Hepatocyte (in vitro differentiated cells): ENCODE results near the gene GRM4. TPM values are rescaled to one million over a fixed set of nuclear protein-coding genes. Genes with fewer than 3 reads are reported as not detected.

Source experiments
- DNase-seq: peaks from one replicate; pipeline ENCODE4 v3.0.0-alpha.2; 2016; ENCODE audit warnings: low spot score
- H2AFZ ChIP-seq: fragments of 200-600 bp; sonication (generic); 2 replicates; pipeline ENCODE4 v1.6.0; 2016; ENCODE audit warnings: antibody characterized with exemption, mild to moderate bottlenecking
- H3K27ac ChIP-seq: fragments of 200-600 bp; sonication (generic); 2 replicates; pipeline ENCODE4 v1.5.1; 2016; ENCODE audit warnings: mild to moderate bottlenecking
- H3K27me3 ChIP-seq: fragments of 200-600 bp; sonication (generic); 2 replicates; pipeline ENCODE4 v1.6.1; 2016
- H3K36me3 ChIP-seq: fragments of 200-600 bp; sonication (generic); replicated peaks from 2 replicates; pipeline ENCODE4 v1.5.1; 2016; ENCODE audit warnings: low read depth; ENCODE audit not compliant: insufficient read depth
- H3K4me1 ChIP-seq: fragments of 200-600 bp; sonication (generic); 2 replicates; pipeline ENCODE4 v1.5.1; 2016; ENCODE audit warnings: mild to moderate bottlenecking, moderate library complexity; ENCODE audit not compliant: insufficient read depth
- H3K4me2 ChIP-seq: fragments of 200-600 bp; sonication (generic); 2 replicates; pipeline ENCODE4 v1.6.0; 2016
- H3K4me3 ChIP-seq: fragments of 200-600 bp; sonication (generic); 2 replicates; pipeline ENCODE4 v1.5.1; 2016; ENCODE audit warnings: mild to moderate bottlenecking
- H3K79me2 ChIP-seq: fragments of 200-600 bp; sonication (generic); 2 replicates; pipeline ENCODE4 v1.6.0; 2017; ENCODE audit warnings: mild to moderate bottlenecking
- H3K9me2 ChIP-seq: fragments of 200-600 bp; sonication (generic); replicated peaks from 2 replicates; pipeline ENCODE4 v1.6.0; 2017; ENCODE audit warnings: mild to moderate bottlenecking; ENCODE audit not compliant: insufficient read depth
- H3K9me3 ChIP-seq: fragments of 200-600 bp; sonication (generic); 2 replicates; pipeline ENCODE4 v1.5.1; 2016; ENCODE audit warnings: low read depth, mild to moderate bottlenecking
- H4K20me1 ChIP-seq: fragments of 200-600 bp; sonication (generic); 2 replicates; pipeline ENCODE4 v1.6.0; 2016; ENCODE audit warnings: mild to moderate bottlenecking; ENCODE audit not compliant: insufficient read depth, poor library complexity, severe bottlenecking
- EZH2 ChIP-seq: fragments of 200-600 bp; sonication (generic); IDR thresholded peaks from 2 replicates; pipeline ENCODE4 v1.6.1; 2016; ENCODE audit warnings: antibody characterized with exemption, mild to moderate bottlenecking, borderline replicate concordance
- EZH2phosphoT487 ChIP-seq: fragments of 200-600 bp; sonication (generic); IDR thresholded peaks from one replicate; pipeline ENCODE4 v1.6.1; 2018; ENCODE audit warnings: antibody characterized with exemption, mild to moderate bottlenecking, low read depth, moderate library complexity; ENCODE audit not compliant: unreplicated experiment, severe bottlenecking
- WGBS: methylation state at CpG from one replicate; pipeline ENCODE4 v1.1.6; 2016; ENCODE audit warnings: low lambda C conversion rate; ENCODE audit errors: missing lambda C conversion rate; 5-methylcytosine and 5-hydroxymethylcytosine counted together
- polyA plus RNA-seq: library from polyadenylated mRNA; unstranded; fragments of >200 nt; fragmentation: Nextera tagmentation; extraction: Ambion mirVana; gene quantifications from 2 replicates; pipeline ENCODE4 v1.2.1, GENCODE V29; 2016
- total RNA-seq: library from RNA; depleted of rRNA; stranded (reverse); fragments of >200 nt; gene quantifications from 2 replicates; pipeline ENCODE4 v1.2.3, GENCODE V29; 2014
- TF ChIP-seq, protein P1 (sequence below): fragments of 200-600 bp; sonication (generic); IDR thresholded peaks from 2 replicates; pipeline ENCODE4 v1.5.1; 2016; ENCODE audit warnings: antibody characterized with exemption, mild to moderate bottlenecking; ENCODE audit not compliant: poor library complexity

The GRM4 gene
- total and polyA plus RNA-seq, 2 experiments from 2014 or later: 0.03 TPM; not detected in 1

- Histone ChIP-seq H3K4me3 (no peak overlapping the region), H3K9me3 (no peaks in the 10 kb centered on the region), H4K20me1 (no peaks in the 10 kb centered on the region), H3K4me2 (no peak overlapping the region), H3K27me3 (no peaks in the 10 kb centered on the region), H3K27ac (no peak overlapping the region), H3K79me2 (no peaks in the 10 kb centered on the region), H3K9me2 (no peaks in the 10 kb centered on the region), H3K4me1 (no peaks in the 10 kb centered on the region), H3K36me3 (no peaks in the 10 kb centered on the region), H2AFZ (no peak overlapping the region)
- WGBS: 91% methylated on average over 9 of the region's 9 CpGs
- TF ChIP-seq, protein P1, sequence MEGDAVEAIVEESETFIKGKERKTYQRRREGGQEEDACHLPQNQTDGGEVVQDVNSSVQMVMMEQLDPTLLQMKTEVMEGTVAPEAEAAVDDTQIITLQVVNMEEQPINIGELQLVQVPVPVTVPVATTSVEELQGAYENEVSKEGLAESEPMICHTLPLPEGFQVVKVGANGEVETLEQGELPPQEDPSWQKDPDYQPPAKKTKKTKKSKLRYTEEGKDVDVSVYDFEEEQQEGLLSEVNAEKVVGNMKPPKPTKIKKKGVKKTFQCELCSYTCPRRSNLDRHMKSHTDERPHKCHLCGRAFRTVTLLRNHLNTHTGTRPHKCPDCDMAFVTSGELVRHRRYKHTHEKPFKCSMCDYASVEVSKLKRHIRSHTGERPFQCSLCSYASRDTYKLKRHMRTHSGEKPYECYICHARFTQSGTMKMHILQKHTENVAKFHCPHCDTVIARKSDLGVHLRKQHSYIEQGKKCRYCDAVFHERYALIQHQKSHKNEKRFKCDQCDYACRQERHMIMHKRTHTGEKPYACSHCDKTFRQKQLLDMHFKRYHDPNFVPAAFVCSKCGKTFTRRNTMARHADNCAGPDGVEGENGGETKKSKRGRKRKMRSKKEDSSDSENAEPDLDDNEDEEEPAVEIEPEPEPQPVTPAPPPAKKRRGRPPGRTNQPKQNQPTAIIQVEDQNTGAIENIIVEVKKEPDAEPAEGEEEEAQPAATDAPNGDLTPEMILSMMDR: no peak
- TF ChIP-seq EZH2 (no peak), EZH2phosphoT487 (no peak)
- no peak for DNase-seq
Observed at GRCh38 chr6:34176261-34177031, 30.6 kb upstream of the GRM4 start.

DNA sequence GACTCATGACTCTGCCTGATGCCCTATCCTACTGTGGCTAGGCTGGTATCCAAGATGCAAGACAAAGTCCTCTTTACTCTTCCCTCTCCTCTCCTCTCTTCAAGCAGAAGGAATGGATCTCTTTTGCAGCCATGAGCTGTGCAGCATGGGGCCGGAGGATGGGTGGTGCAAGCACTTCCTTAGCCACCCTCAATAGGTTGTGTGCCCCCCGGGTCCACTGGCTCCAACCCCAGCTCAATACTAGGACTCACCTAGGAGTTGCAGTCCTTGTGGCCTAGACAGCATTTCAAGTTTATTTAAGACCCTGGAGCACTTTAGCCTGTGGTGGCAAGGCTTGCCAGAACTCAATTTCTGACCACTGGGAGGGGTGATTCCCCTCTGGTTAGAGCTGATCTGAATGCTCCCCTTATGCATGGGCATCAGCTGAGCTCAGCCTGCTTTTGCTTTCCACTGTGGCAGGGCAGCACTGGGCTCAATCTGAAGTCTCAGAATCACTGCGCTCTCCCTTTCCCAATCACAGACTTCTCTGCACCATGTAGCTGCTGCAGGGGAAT, 29.0 kb upstream of the GRM4 start:
- no peaks in the 10 kb centered on the region for H3K36me3 ChIP-seq
- DNase-seq: no peak

GRCh38 chr6:34172961-34173775, 27.3 kb upstream of the GRM4 start:
- no peaks in the 10 kb centered on the region for H3K27me3 ChIP-seq
- H3K4me2 ChIP-seq: no peak overlapping the region
- H2AFZ ChIP-seq: no peak overlapping the region
- no peak for DNase-seq
- TF ChIP-seq, protein P1: no peak
- no peak for TF ChIP-seq EZH2
- TF ChIP-seq EZH2phosphoT487: no peak
- H3K27ac ChIP-seq: no peak overlapping the region
- 73% methylated on average over 9 of the region's 9 CpGs for WGBS
- H4K20me1 ChIP-seq: no peaks in the 10 kb centered on the region
- no peaks in the 10 kb centered on the region for H3K36me3 ChIP-seq
- no peak overlapping the region for H3K4me3 ChIP-seq
- H3K9me2 ChIP-seq: no peaks in the 10 kb centered on the region
- no peaks in the 10 kb centered on the region for H3K4me1 ChIP-seq
- no peaks in the 10 kb centered on the region for H3K79me2 ChIP-seq
- H3K9me3 ChIP-seq: no peaks in the 10 kb centered on the region

More for the DNA sequence above, 29.0 kb upstream of the GRM4 start:
- Histone ChIP-seq H3K4me2 (no peak overlapping the region), H3K4me3 (no peak overlapping the region), H3K9me3 (no peaks in the 10 kb centered on the region), H3K27ac (no peak overlapping the region), H4K20me1 (no peaks in the 10 kb centered on the region), H3K27me3 (no peaks in the 10 kb centered on the region), H2AFZ (no peak overlapping the region), H3K9me2 (no peaks in the 10 kb centered on the region), H3K4me1 (no peaks in the 10 kb centered on the region), H3K79me2 (no peaks in the 10 kb centered on the region)
- TF ChIP-seq EZH2 (no peak), EZH2phosphoT487 (no peak)
- TF ChIP-seq, protein P1: no peak
- WGBS: 96% methylated on average over 3 of the region's 3 CpGs
